HepG2 (cell line): ENCODE results near the gene SUMO4. TPM values are rescaled to one million over a fixed set of nuclear protein-coding genes. Genes with fewer than 3 reads are reported as not detected.

Experiments used
- ZBTB40 ChIP-seq, 2 experiments: fragments of 450-650 bp in 1 of 2; sonication (generic) in 1 of 2; formaldehyde crosslinking in 1 of 2; IDR thresholded peaks; 2 replicates each; pipeline versions ENCODE4 v1.6.1 to v1.8.0; 2016 to 2022; ENCODE audit warnings: antibody characterized with exemption in 1 of 2, mild to moderate bottlenecking in 1 of 2, missing genetic modification reagents in 1 of 2
- polyA plus RNA-seq, 8 experiments: library from polyadenylated mRNA; depleted of rRNA in 3 of 8; stranded (reverse) in 7 of 8; unstranded in 1 of 8; fragments of >200 nt; fragmentation: Illumina TruSeq in 4 of 8; extraction: Trizol in 4 of 8; gene quantifications; 2 replicates each; pipeline versions ENCODE4 v1.2.1 to v1.2.3, GENCODE V29; 2011 to 2016; ENCODE audit warnings: low read depth in 4 of 8, missing spikeins in 1 of 8, mixed read lengths in 1 of 8; ENCODE audit not compliant: insufficient read depth in 1 of 8
- total RNA-seq, 5 experiments: library from RNA; depleted of rRNA; stranded (reverse); fragments of >200 nt; fragmentation: Illumina TruSeq; extraction: Trizol; gene quantifications; 2 replicates each; pipeline ENCODE4 v1.2.3, GENCODE V29; 2016; ENCODE audit warnings: low read depth in 1 of 5

Gene SUMO4
- total and polyA plus RNA-seq, 2 of the 13 experiments (the other 11 are each of a cell fraction or from before 2014, with no cell fraction given) = 0.22 to 1.2 TPM

GRCh38 chr6:149405823-149406765, 6.0 kb downstream of the SUMO4 start (continued):
- TF ChIP-seq ZBTB40 (IDR thresholded peaks at IDR 0.05) (peak; percentile 42; the same call in 1 of the 2 replicates), ZBTB40 (CRISPR knock-in tag; IDR thresholded peaks at IDR 0.05) (peak; percentile 83; the same call in 1 of the 2 replicates)
